ENCODE results near the gene C5. TPM values are rescaled to one million over a fixed set of nuclear protein-coding genes. Genes with fewer than 3 reads are reported as not detected.

The C5 gene
- total and polyA plus RNA-seq, 2 experiments from 2014 or later, result 0.31 TPM; not detected in 1

DNA sequence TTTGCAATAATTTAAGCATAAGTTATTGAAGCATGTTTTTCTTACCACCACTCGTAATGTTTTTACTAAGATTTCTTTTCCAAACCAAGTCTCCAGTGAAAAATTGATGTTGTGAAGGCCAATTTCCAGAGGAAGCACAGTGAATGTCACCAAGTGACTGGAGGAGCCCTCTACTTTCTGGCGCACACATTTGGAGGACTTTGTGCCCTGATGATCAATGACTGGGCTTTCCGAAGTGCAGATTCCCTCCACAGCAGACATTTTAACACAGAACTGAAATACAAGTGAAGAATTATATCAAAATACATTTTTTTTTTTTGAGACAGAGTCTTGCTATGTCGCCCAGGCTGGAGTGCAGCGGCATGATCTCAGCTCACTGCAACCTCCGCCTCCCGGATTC lies 52.6 kb downstream of the C5 start:
- no peak overlapping the region for H3K27ac ChIP-seq (ENCODE audit: low read depth)
- H3K4me3 Mint-ChIP-seq, result no peak overlapping the region
- no peaks in the 10 kb centered on the region for H3K36me3 ChIP-seq (ENCODE audit: insufficient read depth)
- TF ChIP-seq, protein P1, sequence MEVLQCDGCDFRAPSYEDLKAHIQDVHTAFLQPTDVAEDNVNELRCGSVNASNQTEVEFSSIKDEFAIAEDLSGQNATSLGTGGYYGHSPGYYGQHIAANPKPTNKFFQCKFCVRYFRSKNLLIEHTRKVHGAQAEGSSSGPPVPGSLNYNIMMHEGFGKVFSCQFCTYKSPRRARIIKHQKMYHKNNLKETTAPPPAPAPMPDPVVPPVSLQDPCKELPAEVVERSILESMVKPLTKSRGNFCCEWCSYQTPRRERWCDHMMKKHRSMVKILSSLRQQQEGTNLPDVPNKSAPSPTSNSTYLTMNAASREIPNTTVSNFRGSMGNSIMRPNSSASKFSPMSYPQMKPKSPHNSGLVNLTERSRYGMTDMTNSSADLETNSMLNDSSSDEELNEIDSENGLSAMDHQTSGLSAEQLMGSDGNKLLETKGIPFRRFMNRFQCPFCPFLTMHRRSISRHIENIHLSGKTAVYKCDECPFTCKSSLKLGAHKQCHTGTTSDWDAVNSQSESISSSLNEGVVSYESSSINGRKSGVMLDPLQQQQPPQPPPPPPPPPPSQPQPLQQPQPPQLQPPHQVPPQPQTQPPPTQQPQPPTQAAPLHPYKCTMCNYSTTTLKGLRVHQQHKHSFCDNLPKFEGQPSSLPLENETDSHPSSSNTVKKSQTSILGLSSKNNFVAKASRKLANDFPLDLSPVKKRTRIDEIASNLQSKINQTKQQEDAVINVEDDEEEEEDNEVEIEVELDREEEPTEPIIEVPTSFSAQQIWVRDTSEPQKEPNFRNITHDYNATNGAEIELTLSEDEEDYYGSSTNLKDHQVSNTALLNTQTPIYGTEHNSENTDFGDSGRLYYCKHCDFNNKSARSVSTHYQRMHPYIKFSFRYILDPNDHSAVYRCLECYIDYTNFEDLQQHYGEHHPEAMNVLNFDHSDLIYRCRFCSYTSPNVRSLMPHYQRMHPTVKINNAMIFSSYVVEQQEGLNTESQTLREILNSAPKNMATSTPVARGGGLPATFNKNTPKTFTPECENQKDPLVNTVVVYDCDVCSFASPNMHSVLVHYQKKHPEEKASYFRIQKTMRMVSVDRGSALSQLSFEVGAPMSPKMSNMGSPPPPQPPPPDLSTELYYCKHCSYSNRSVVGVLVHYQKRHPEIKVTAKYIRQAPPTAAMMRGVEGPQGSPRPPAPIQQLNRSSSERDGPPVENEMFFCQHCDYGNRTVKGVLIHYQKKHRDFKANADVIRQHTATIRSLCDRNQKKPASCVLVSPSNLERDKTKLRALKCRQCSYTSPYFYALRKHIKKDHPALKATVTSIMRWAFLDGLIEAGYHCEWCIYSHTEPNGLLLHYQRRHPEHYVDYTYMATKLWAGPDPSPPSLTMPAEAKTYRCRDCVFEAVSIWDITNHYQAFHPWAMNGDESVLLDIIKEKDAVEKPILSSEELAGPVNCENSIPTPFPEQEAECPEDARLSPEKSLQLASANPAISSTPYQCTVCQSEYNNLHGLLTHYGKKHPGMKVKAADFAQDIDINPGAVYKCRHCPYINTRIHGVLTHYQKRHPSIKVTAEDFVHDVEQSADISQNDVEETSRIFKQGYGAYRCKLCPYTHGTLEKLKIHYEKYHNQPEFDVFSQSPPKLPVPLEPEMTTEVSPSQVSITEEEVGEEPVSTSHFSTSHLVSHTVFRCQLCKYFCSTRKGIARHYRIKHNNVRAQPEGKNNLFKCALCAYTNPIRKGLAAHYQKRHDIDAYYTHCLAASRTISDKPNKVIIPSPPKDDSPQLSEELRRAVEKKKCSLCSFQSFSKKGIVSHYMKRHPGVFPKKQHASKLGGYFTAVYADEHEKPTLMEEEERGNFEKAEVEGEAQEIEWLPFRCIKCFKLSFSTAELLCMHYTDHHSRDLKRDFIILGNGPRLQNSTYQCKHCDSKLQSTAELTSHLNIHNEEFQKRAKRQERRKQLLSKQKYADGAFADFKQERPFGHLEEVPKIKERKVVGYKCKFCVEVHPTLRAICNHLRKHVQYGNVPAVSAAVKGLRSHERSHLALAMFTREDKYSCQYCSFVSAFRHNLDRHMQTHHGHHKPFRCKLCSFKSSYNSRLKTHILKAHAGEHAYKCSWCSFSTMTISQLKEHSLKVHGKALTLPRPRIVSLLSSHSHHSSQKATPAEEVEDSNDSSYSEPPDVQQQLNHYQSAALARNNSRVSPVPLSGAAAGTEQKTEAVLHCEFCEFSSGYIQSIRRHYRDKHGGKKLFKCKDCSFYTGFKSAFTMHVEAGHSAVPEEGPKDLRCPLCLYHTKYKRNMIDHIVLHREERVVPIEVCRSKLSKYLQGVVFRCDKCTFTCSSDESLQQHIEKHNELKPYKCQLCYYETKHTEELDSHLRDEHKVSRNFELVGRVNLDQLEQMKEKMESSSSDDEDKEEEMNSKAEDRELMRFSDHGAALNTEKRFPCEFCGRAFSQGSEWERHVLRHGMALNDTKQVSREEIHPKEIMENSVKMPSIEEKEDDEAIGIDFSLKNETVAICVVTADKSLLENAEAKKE (CRISPR knock-in tag; IDR thresholded peaks at IDR 0.05), result no peak
- no peak for TF ChIP-seq JUNB (IDR thresholded peaks at IDR 0.05; ENCODE audit: unreplicated experiment)
- no peak for TF ChIP-seq EZH2 (IDR thresholded peaks at IDR 0.05; ENCODE audit: low read depth, unreplicated experiment)
- TF ChIP-seq ETS1 (IDR thresholded peaks at IDR 0.05), result no peak
- no peak overlapping the region for H3K4me2 ChIP-seq
- 0 out of 2 replicates have a peak overlapping the region, but pooled peaks have one; percentile 52 for H2AFZ ChIP-seq
- H4K20me1 ChIP-seq (replicated peaks; ENCODE audit: insufficient read depth), result no peaks in the 10 kb centered on the region
- no peaks in the 10 kb centered on the region for H3F3A ChIP-seq (replicated peaks; ENCODE audit: low read depth)
- H3K4me1 ChIP-seq (ENCODE audit: insufficient read depth), result no peaks in the 10 kb centered on the region
- H3K9me2 ChIP-seq (ENCODE audit: insufficient read depth), result no peaks in the 10 kb centered on the region
- no peak overlapping the region for H3K27ac Mint-ChIP-seq
- H3K79me2 ChIP-seq (replicated peaks; ENCODE audit: insufficient read depth), result no peaks in the 10 kb centered on the region
- no peaks in the 10 kb centered on the region for H3K27me3 ChIP-seq (ENCODE audit: insufficient read depth)
- ATAC-seq (no peak), DNase-seq (ENCODE audit: low spot score) (no peak)
- no peaks in the 10 kb centered on the region for H3K36me3 Mint-ChIP-seq (ENCODE audit: low read depth)
- peaks cover 5% of the 10 kb centered on the region; the same call in 2 of the 3 replicates for H3K4me1 Mint-ChIP-seq
- no peak overlapping the region for H3K4me3 ChIP-seq
- H3K9me3 Mint-ChIP-seq, result no peaks in the 10 kb centered on the region
- peaks cover 1% of the 10 kb centered on the region for H3K27me3 Mint-ChIP-seq (ENCODE audit: insufficient read depth, low read depth, poor library complexity)

DNA sequence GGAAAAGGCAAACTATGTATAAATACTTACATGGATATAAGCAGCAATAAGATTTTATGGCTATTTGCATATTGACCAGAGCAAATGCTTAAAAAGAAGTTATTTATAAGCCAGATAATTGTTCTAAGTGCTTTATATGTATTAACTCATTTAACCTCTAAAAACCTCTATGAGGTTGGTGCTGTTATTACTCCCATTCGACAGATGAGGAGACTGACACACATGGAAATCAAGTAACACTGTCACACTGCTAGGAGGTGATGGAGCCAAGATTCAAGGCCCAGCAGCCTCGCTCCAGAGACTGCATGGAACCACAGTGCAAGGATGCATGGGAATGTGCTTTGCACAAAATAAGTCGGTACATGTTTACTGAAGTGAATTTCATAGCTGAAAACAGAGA lies 53.7 kb downstream of the C5 start:
- Histone ChIP-seq H3K36me3 (ENCODE audit: insufficient read depth) (no peaks in the 10 kb centered on the region), H3K27me3 (ENCODE audit: insufficient read depth) (no peaks in the 10 kb centered on the region), H3F3A (replicated peaks; ENCODE audit: low read depth) (no peaks in the 10 kb centered on the region), H3K9me2 (ENCODE audit: insufficient read depth) (no peaks in the 10 kb centered on the region), H3K79me2 (replicated peaks; ENCODE audit: insufficient read depth) (no peaks in the 10 kb centered on the region), H3K4me2 (no peak overlapping the region), H3K27ac (ENCODE audit: low read depth) (no peak overlapping the region), H3K4me1 (ENCODE audit: insufficient read depth) (0 out of 2 replicates have a peak, but pooled peaks cover 4% of the 10 kb centered on the region), H2AFZ (no peak overlapping the region), H3K4me3 (no peak overlapping the region), H4K20me1 (replicated peaks; ENCODE audit: insufficient read depth) (no peaks in the 10 kb centered on the region)
- no peak overlapping the region for H3K4me3 Mint-ChIP-seq
- H3K27ac Mint-ChIP-seq, result no peak overlapping the region
- H3K36me3 Mint-ChIP-seq (ENCODE audit: low read depth), result no peaks in the 10 kb centered on the region
- DNase-seq (ENCODE audit: low spot score), result no peak
- H3K9me3 Mint-ChIP-seq, result no peaks in the 10 kb centered on the region
- H3K27me3 Mint-ChIP-seq (ENCODE audit: insufficient read depth, low read depth, poor library complexity), result peaks cover 1% of the 10 kb centered on the region
- no peak for ATAC-seq
- peaks cover 5% of the 10 kb centered on the region; the same call in 2 of the 3 replicates for H3K4me1 Mint-ChIP-seq
- TF ChIP-seq ZNF331 (CRISPR knock-in tag; IDR thresholded peaks at IDR 0.05; ENCODE audit: low read depth) (no peak), ETS1 (IDR thresholded peaks at IDR 0.05) (no peak), STAT1 (IDR thresholded peaks at IDR 0.05; ENCODE audit: unreplicated experiment) (no peak), POLR2AphosphoS5 (IDR thresholded peaks at IDR 0.05; ENCODE audit: low read depth) (no peak), EZH2 (IDR thresholded peaks at IDR 0.05; ENCODE audit: low read depth, unreplicated experiment) (no peak), CREB1 (CRISPR knock-in tag; IDR thresholded peaks at IDR 0.05; ENCODE audit: low read depth) (no peak)
- TF ChIP-seq, protein P2, sequence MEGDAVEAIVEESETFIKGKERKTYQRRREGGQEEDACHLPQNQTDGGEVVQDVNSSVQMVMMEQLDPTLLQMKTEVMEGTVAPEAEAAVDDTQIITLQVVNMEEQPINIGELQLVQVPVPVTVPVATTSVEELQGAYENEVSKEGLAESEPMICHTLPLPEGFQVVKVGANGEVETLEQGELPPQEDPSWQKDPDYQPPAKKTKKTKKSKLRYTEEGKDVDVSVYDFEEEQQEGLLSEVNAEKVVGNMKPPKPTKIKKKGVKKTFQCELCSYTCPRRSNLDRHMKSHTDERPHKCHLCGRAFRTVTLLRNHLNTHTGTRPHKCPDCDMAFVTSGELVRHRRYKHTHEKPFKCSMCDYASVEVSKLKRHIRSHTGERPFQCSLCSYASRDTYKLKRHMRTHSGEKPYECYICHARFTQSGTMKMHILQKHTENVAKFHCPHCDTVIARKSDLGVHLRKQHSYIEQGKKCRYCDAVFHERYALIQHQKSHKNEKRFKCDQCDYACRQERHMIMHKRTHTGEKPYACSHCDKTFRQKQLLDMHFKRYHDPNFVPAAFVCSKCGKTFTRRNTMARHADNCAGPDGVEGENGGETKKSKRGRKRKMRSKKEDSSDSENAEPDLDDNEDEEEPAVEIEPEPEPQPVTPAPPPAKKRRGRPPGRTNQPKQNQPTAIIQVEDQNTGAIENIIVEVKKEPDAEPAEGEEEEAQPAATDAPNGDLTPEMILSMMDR (conservative IDR thresholded peaks at IDR 0.05; ENCODE audit: low read depth in 2 of 2), result no peak

All from GM23338 (cell line).